DND-41 (cell line): ENCODE measurements around the gene PER2.

Experiments used
- EZH2 ChIP-seq: IDR thresholded peaks from 3 replicates; pipeline ENCODE4 v1.6.1; 2012; ENCODE audit warnings: borderline replicate concordance, low read depth, mild to moderate bottlenecking, moderate library complexity, low read length, inconsistent platforms; ENCODE audit not compliant: severe bottlenecking
- TF ChIP-seq, protein P1 (sequence below): IDR thresholded peaks from 2 replicates; pipeline ENCODE4 v1.5.1; 2012; ENCODE audit warnings: borderline replicate concordance, low read length, moderate library complexity, mild to moderate bottlenecking; ENCODE audit not compliant: poor library complexity, severe bottlenecking; ENCODE audit errors: extremely low read depth

DNA sequence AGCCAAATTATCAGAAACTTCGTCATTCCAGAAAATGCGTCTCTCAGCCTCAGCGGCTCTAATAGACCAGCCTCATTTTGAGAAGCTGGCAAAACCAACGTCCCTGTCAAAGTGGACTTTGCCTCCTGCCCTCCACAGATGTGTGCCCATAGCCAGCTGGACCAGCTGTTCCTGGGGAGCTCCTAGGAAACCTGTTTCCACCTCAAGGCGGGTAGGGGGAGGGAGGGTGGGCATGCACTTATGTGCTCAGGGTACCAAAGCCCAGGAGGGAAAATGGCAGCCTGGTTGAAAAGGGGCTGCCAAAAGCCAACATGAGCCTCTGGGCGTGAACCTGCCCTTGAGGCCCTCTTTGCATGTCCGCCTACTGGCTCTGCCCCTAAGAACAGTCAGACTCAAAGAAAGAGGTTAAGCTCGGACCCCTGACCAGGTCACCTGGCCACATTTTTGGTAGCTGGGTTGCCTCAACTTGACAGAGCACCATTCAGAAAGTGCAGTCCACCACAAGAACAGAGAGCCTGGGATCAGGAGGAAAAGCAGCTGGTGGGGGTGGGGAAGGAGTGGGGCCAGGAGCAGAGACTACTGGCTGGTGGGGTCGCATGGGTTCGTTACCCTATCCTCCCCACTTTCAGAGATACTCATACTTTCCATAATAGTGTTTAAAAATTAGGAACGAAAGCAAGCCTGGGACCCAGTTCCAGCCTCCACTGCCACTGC lies 3.5 kb downstream of the PER2 start:
- TF ChIP-seq, protein P1, sequence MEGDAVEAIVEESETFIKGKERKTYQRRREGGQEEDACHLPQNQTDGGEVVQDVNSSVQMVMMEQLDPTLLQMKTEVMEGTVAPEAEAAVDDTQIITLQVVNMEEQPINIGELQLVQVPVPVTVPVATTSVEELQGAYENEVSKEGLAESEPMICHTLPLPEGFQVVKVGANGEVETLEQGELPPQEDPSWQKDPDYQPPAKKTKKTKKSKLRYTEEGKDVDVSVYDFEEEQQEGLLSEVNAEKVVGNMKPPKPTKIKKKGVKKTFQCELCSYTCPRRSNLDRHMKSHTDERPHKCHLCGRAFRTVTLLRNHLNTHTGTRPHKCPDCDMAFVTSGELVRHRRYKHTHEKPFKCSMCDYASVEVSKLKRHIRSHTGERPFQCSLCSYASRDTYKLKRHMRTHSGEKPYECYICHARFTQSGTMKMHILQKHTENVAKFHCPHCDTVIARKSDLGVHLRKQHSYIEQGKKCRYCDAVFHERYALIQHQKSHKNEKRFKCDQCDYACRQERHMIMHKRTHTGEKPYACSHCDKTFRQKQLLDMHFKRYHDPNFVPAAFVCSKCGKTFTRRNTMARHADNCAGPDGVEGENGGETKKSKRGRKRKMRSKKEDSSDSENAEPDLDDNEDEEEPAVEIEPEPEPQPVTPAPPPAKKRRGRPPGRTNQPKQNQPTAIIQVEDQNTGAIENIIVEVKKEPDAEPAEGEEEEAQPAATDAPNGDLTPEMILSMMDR = no peak
- TF ChIP-seq EZH2 = no peak
